Liver (tissue), 9 donors: Measurements from ENCODE around the gene RAI14. TPM values are rescaled to one million over a fixed set of nuclear protein-coding genes. Genes with fewer than 3 reads are reported as not detected.

Experiments used
- DNase-seq: peaks from one replicate; pipeline ENCODE4 v3.0.0-alpha.2; 2017; ENCODE audit warnings: low spot score
- H3K27ac ChIP-seq, 2 donors: one replicate each; pipeline ENCODE4 v1.7.0; 2013; ENCODE audit warnings: inconsistent platforms in 2 of 2, low read length in 2 of 2, control low read depth in 1 of 2, low read depth in 1 of 2, mild to moderate bottlenecking in 1 of 2
- H3K27me3 ChIP-seq, 4 donors: one replicate each; pipeline versions ENCODE4 v1.6.1 to v1.7.0; 2013; ENCODE audit warnings: low read length in 3 of 4, inconsistent platforms in 1 of 4, mild to moderate bottlenecking in 1 of 4, moderate library complexity in 1 of 4; ENCODE audit not compliant: control insufficient read depth in 4 of 4, insufficient read depth in 4 of 4
- H3K36me3 ChIP-seq, 4 donors: one replicate each; pipeline versions ENCODE4 v1.6.1 to v1.7.0; 2013; ENCODE audit warnings: low read length in 3 of 4, mild to moderate bottlenecking in 3 of 4, low read depth in 1 of 4, moderate library complexity in 1 of 4; ENCODE audit not compliant: control insufficient read depth in 4 of 4, insufficient read depth in 3 of 4
- H3K4me1 ChIP-seq, 4 donors: one replicate each; pipeline versions ENCODE4 v1.6.1 to v1.7.0; 2013; ENCODE audit warnings: low read length in 3 of 4, mild to moderate bottlenecking in 3 of 4, moderate library complexity in 1 of 4; ENCODE audit not compliant: control insufficient read depth in 4 of 4, insufficient read depth in 4 of 4
- H3K4me3 ChIP-seq, 3 donors: one replicate each; pipeline versions ENCODE4 v1.6.1 to v1.7.0; 2013; ENCODE audit warnings: low read length in 3 of 3, control low read depth in 1 of 3, low read depth in 1 of 3, mild to moderate bottlenecking in 1 of 3
- H3K9ac ChIP-seq, 2 donors: one replicate each; pipeline ENCODE4 v1.7.0; 2013; ENCODE audit warnings: low read length in 2 of 2, mild to moderate bottlenecking in 2 of 2, moderate library complexity in 2 of 2, control low read depth in 1 of 2, low read depth in 1 of 2
- H3K9me3 ChIP-seq, 4 donors: one replicate each; pipeline versions ENCODE4 v1.6.1 to v1.7.0; 2013; ENCODE audit warnings: low read length in 3 of 4; ENCODE audit not compliant: control insufficient read depth in 4 of 4
- ATF3 ChIP-seq: IDR thresholded peaks from 2 replicates; pipeline ENCODE4 v1.6.1; 2016; ENCODE audit warnings: antibody characterized with exemption
- CTCF ChIP-seq: fragments of 150-350 bp; IDR thresholded peaks from 2 replicates; pipeline ENCODE4 v1.5.1; 2017; ENCODE audit warnings: improper control_type of control experiment, low read depth, low read length; ENCODE audit not compliant: missing input control
- EGR1 ChIP-seq, 2 donors: IDR thresholded peaks; 2 replicates each; pipeline ENCODE4 v1.6.1; 2016 to 2018; ENCODE audit warnings: antibody characterized with exemption in 2 of 2, low read depth in 2 of 2
- FOXA1 ChIP-seq: IDR thresholded peaks from 2 replicates; pipeline ENCODE4 v1.6.1; 2016; ENCODE audit warnings: antibody characterized with exemption
- FOXA2 ChIP-seq: IDR thresholded peaks from 2 replicates; pipeline ENCODE4 v1.6.1; 2016; ENCODE audit warnings: antibody characterized with exemption
- GABPA ChIP-seq, 2 donors: IDR thresholded peaks in 1 of 2; conservative IDR thresholded peaks in 1 of 2; 2 replicates each; pipeline ENCODE4 v1.6.1; 2016; ENCODE audit warnings: antibody characterized with exemption in 2 of 2, mild to moderate bottlenecking in 1 of 2, moderate library complexity in 1 of 2
- HNF4A ChIP-seq, 2 donors: conservative IDR thresholded peaks; 2 replicates each; pipeline ENCODE4 v1.6.1; 2016; ENCODE audit warnings: antibody characterized with exemption in 2 of 2, mild to moderate bottlenecking in 2 of 2
- HNF4G ChIP-seq: IDR thresholded peaks from 2 replicates; pipeline ENCODE4 v1.6.1; 2016; ENCODE audit warnings: antibody characterized with exemption
- JUND ChIP-seq, 2 donors: IDR thresholded peaks; 2 replicates each; pipeline ENCODE4 v1.6.1; 2016; ENCODE audit warnings: antibody characterized with exemption in 2 of 2
- RAD21 ChIP-seq, 2 donors: IDR thresholded peaks; 2 replicates each; pipeline ENCODE4 v1.6.1; 2016; ENCODE audit warnings: antibody characterized with exemption in 2 of 2, mild to moderate bottlenecking in 2 of 2
- REST ChIP-seq: IDR thresholded peaks from 2 replicates; pipeline ENCODE4 v1.6.1; 2016; ENCODE audit warnings: antibody characterized with exemption, mild to moderate bottlenecking
- RXRA ChIP-seq, 2 donors: IDR thresholded peaks; 2 replicates each; pipeline ENCODE4 v1.6.1; 2017 to 2018; ENCODE audit warnings: antibody characterized with exemption in 2 of 2, mild to moderate bottlenecking in 1 of 2
- SP1 ChIP-seq: IDR thresholded peaks from 2 replicates; pipeline ENCODE4 v1.6.1; 2018; ENCODE audit warnings: antibody characterized with exemption, mild to moderate bottlenecking
- TAF1 ChIP-seq: conservative IDR thresholded peaks from 2 replicates; pipeline ENCODE4 v1.6.1; 2016; ENCODE audit warnings: antibody characterized with exemption, mild to moderate bottlenecking
- YY1 ChIP-seq: IDR thresholded peaks from 2 replicates; pipeline ENCODE4 v1.6.1; 2016; ENCODE audit warnings: antibody characterized with exemption, mild to moderate bottlenecking
- WGBS: extraction: QIAGEN DNeasy Blood & Tissue Kit; methylation state at CpG from one replicate; pipeline ENCODE4 v1.1.7; 2013; 5-methylcytosine and 5-hydroxymethylcytosine counted together
- polyA plus RNA-seq, 2 donors: library from polyadenylated mRNA; stranded (reverse) in 1 of 2; unstranded in 1 of 2; fragments of 200-250 nt in 1 of 2; fragments of >200 nt in 1 of 2; fragmentation: Nextera tagmentation in 1 of 2; extraction: Ambion mirVana in 1 of 2; gene quantifications; one replicate each; pipeline versions ENCODE4 v1.2.1 to v1.2.3, GENCODE V29; 2013 to 2015
- total RNA-seq, 2 donors: library from RNA; depleted of rRNA; stranded (reverse); fragments of >200 nt; gene quantifications; one replicate each; pipeline ENCODE4 v1.2.3, GENCODE V29; 2014
- TF ChIP-seq, protein P1 (sequence below): IDR thresholded peaks from 2 replicates; pipeline ENCODE4 v1.6.1; 2016; ENCODE audit warnings: antibody characterized with exemption
- TF ChIP-seq, protein P2 (sequence below): IDR thresholded peaks from 2 replicates; pipeline ENCODE4 v1.6.1; 2016; ENCODE audit warnings: antibody characterized with exemption
- donor health status: healthy.
- donor health status: healthy.
- donor health status: healthy.
- donor health status: healthy.
- donor health status: healthy.

RAI14 gene
- total and polyA plus RNA-seq, 4 donors, result 7.8 to 21.4 (median 11.4) TPM

DNA sequence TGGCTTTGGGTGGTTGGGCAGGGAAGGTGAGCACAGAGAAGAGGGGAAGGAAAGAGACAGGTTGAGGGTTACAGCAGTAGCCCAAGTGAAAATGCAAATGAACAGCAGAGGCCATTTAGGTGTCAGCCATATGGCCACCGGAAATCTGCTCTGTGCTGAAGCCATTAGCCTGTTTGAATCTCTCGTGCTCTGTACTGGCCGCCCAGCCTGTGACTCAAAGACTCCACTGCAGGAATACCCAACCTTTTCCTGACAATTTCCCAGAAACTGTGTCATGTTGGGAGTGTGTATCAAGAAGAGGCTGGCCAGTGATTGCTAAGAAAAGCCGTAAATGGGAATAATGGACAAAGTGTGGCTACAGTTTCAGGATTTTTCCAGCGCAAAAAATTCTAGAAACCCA lies 35.9 kb upstream of the RAI14 start:
- Histone ChIP-seq H3K4me3 (no peak overlapping the region), H3K9ac (no peak overlapping the region), H3K9me3 (no peaks in the 10 kb centered on the region), H3K4me1 (no peaks in the 10 kb centered on the region), H3K27me3 (no peaks in the 10 kb centered on the region), H3K36me3 (no peaks in the 10 kb centered on the region), H3K27ac (no peak overlapping the region)
- TF ChIP-seq HNF4A (conservative IDR thresholded peaks at IDR 0.05) (no peak), REST (no peak), RAD21 (IDR thresholded peaks at IDR 0.05) (no peak), JUND (IDR thresholded peaks at IDR 0.05) (no peak), FOXA1 (no peak), EGR1 (IDR thresholded peaks at IDR 0.05; ENCODE audit: low read depth in 2 of 2) (no peak), RXRA (IDR thresholded peaks at IDR 0.05) (no peak), HNF4G (no peak), YY1 (no peak), CTCF (no peak), SP1 (no peak)
- TF ChIP-seq, protein P1, sequence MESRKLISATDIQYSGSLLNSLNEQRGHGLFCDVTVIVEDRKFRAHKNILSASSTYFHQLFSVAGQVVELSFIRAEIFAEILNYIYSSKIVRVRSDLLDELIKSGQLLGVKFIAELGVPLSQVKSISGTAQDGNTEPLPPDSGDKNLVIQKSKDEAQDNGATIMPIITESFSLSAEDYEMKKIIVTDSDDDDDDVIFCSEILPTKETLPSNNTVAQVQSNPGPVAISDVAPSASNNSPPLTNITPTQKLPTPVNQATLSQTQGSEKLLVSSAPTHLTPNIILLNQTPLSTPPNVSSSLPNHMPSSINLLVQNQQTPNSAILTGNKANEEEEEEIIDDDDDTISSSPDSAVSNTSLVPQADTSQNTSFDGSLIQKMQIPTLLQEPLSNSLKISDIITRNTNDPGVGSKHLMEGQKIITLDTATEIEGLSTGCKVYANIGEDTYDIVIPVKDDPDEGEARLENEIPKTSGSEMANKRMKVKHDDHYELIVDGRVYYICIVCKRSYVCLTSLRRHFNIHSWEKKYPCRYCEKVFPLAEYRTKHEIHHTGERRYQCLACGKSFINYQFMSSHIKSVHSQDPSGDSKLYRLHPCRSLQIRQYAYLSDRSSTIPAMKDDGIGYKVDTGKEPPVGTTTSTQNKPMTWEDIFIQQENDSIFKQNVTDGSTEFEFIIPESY, result no peak
- WGBS, result 94% methylated on average over 5 of the region's 5 CpGs
- no peak for DNase-seq

- TF ChIP-seq ATF3 (no peak), HNF4G (no peak), RAD21 (IDR thresholded peaks at IDR 0.05) (no peak), TAF1 (no peak), CTCF (no peak), JUND (IDR thresholded peaks at IDR 0.05) (no peak), FOXA2 (no peak), YY1 (no peak), EGR1 (IDR thresholded peaks at IDR 0.05; ENCODE audit: low read depth in 2 of 2) (no peak), GABPA (IDR thresholded peaks at IDR 0.05 in 1 of 2, conservative IDR thresholded peaks at IDR 0.05 in 1 of 2) (no peak), RXRA (IDR thresholded peaks at IDR 0.05) (no peak), FOXA1 (no peak)
- TF ChIP-seq, protein P1, result no peak
- TF ChIP-seq, protein P2, sequence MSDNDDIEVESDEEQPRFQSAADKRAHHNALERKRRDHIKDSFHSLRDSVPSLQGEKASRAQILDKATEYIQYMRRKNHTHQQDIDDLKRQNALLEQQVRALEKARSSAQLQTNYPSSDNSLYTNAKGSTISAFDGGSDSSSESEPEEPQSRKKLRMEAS, result no peak
- Histone ChIP-seq H3K4me3 (no peak overlapping the region), H3K9me3 (no peaks in the 10 kb centered on the region), H3K27ac (no peak overlapping the region), H3K36me3 (no peaks in the 10 kb centered on the region), H3K4me1 (no peaks in the 10 kb centered on the region), H3K9ac (no peak overlapping the region), H3K27me3 (no peaks in the 10 kb centered on the region)
- DNase-seq, result no peak
- 78% methylated on average over 5 of the region's 5 CpGs for WGBS
Measured at GRCh38 chr5:34621277-34622097, 34.6 kb upstream of the RAI14 start.
